ENCODE results near the gene SST.

SST gene

DNA sequence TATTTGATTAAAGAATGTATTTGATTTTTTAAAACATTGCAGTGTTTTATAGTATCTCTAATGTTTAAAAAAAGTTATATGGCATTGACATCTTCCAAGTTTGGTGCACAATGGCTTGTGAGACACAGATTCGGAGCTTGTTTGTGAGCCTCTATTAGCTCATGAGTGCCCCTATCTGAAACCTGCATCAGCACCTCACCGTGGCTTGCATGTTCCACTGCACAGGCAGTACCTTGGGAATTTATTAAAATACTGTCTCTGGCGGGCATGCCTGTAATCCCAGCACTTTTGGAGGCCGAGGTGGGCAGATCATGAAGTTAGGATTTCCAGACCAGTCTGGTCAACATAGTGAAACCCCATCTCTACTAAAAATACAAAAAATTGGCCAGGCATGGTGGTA, 39.0 kb upstream of the SST start:
- no peaks in the 10 kb centered on the region for H3K36me3 ChIP-seq (replicated peaks; ENCODE audit: insufficient read depth, low read length)
- no peaks in the 10 kb centered on the region for H3K27me3 ChIP-seq (replicated peaks; ENCODE audit: insufficient read depth, low read length)
- no peak overlapping the region for H3K4me2 ChIP-seq (ENCODE audit: low read depth, low read length)
- H3K79me2 ChIP-seq (ENCODE audit: low read length) = no peaks in the 10 kb centered on the region
- H3K9me3 ChIP-seq (replicated peaks; ENCODE audit: insufficient read depth, low read length) = no peaks in the 10 kb centered on the region
- H3K9me2 ChIP-seq (replicated peaks; ENCODE audit: insufficient read depth, low read length) = no peaks in the 10 kb centered on the region
- peaks cover 5% of the 10 kb centered on the region for H3K4me1 ChIP-seq (ENCODE audit: low read length)
- peaks cover 4% of the 10 kb centered on the region; the same call in 1 of the 2 replicates for H3F3A ChIP-seq (ENCODE audit: insufficient read depth, low read length)
- no peak overlapping the region for H3K9ac ChIP-seq (ENCODE audit: low read length)
- no peak overlapping the region for H3K4me3 ChIP-seq (ENCODE audit: low read length)
- no peak for DNase-seq
- no peak overlapping the region for H2AFZ ChIP-seq (ENCODE audit: low read length)
- H4K20me1 ChIP-seq (ENCODE audit: insufficient read depth, low read length) = no peaks in the 10 kb centered on the region
- no peak overlapping the region for H3K27ac ChIP-seq (ENCODE audit: low read length)
- TF ChIP-seq EZH2phosphoT487 (IDR thresholded peaks at IDR 0.05; ENCODE audit: low read length) (no peak), EZH2 (optimal IDR thresholded peaks at IDR 0.05; ENCODE audit: low read depth, low read length) (no peak), CTCF (IDR thresholded peaks at IDR 0.05; ENCODE audit: low read length) (no peak)

- Histone ChIP-seq H3K9ac (ENCODE audit: low read length) (no peak overlapping the region), H3K27ac (ENCODE audit: low read length) (no peak overlapping the region), H4K20me1 (ENCODE audit: insufficient read depth, low read length) (no peaks in the 10 kb centered on the region), H3F3A (ENCODE audit: insufficient read depth, low read length) (no peaks in the 10 kb centered on the region), H3K4me1 (ENCODE audit: low read length) (no peaks in the 10 kb centered on the region; the same call in 1 of the 2 replicates), H3K36me3 (replicated peaks; ENCODE audit: insufficient read depth, low read length) (no peaks in the 10 kb centered on the region), H3K27me3 (replicated peaks; ENCODE audit: insufficient read depth, low read length) (no peaks in the 10 kb centered on the region), H3K9me2 (replicated peaks; ENCODE audit: insufficient read depth, low read length) (no peaks in the 10 kb centered on the region), H3K4me2 (ENCODE audit: low read depth, low read length) (no peak overlapping the region), H3K4me3 (ENCODE audit: low read length) (no peak overlapping the region), H2AFZ (ENCODE audit: low read length) (no peak overlapping the region), H3K79me2 (ENCODE audit: low read length) (no peaks in the 10 kb centered on the region), H3K9me3 (replicated peaks; ENCODE audit: insufficient read depth, low read length) (no peaks in the 10 kb centered on the region)
- TF ChIP-seq EZH2 (optimal IDR thresholded peaks at IDR 0.05; ENCODE audit: low read depth, low read length) (no peak), EZH2phosphoT487 (IDR thresholded peaks at IDR 0.05; ENCODE audit: low read length) (no peak), CTCF (IDR thresholded peaks at IDR 0.05; ENCODE audit: low read length) (no peak)
- no peak for DNase-seq
These were observed 38.5 kb upstream of the SST start for GRCh38 chr3:187708696-187709095.

GRCh38 chr3:187706971-187707370, 36.8 kb upstream of the SST start:
- H3K27me3 ChIP-seq (replicated peaks; ENCODE audit: insufficient read depth, low read length) = no peaks in the 10 kb centered on the region
- no peak for TF ChIP-seq CTCF (IDR thresholded peaks at IDR 0.05; ENCODE audit: low read length)
- no peak for TF ChIP-seq EZH2phosphoT487 (IDR thresholded peaks at IDR 0.05; ENCODE audit: low read length)
- no peak for TF ChIP-seq EZH2 (optimal IDR thresholded peaks at IDR 0.05; ENCODE audit: low read depth, low read length)
- no peaks in the 10 kb centered on the region for H3K36me3 ChIP-seq (replicated peaks; ENCODE audit: insufficient read depth, low read length)
- no peaks in the 10 kb centered on the region for H4K20me1 ChIP-seq (ENCODE audit: insufficient read depth, low read length)
- H3F3A ChIP-seq (ENCODE audit: insufficient read depth, low read length) = no peaks in the 10 kb centered on the region
- no peak overlapping the region for H3K4me3 ChIP-seq (ENCODE audit: low read length)
- no peak for DNase-seq
- H3K79me2 ChIP-seq (ENCODE audit: low read length) = no peaks in the 10 kb centered on the region
- H3K9me3 ChIP-seq (replicated peaks; ENCODE audit: insufficient read depth, low read length) = no peaks in the 10 kb centered on the region
- H3K27ac ChIP-seq (ENCODE audit: low read length) = no peak overlapping the region
- H2AFZ ChIP-seq (ENCODE audit: low read length) = no peak overlapping the region
- no peak overlapping the region for H3K4me2 ChIP-seq (ENCODE audit: low read depth, low read length)
- no peak overlapping the region for H3K9ac ChIP-seq (ENCODE audit: low read length)
- no peaks in the 10 kb centered on the region for H3K9me2 ChIP-seq (replicated peaks; ENCODE audit: insufficient read depth, low read length)
- H3K4me1 ChIP-seq (ENCODE audit: low read length) = no peaks in the 10 kb centered on the region
